Neural cell (in vitro differentiated cells): ENCODE measurements around the gene SMAD4.

Experiments
- EP300 ChIP-seq: fragments of 450-650 bp; conservative IDR thresholded peaks from 2 replicates; pipeline ENCODE4 v1.6.1; 2014; ENCODE audit warnings: antibody characterized with exemption, mild to moderate bottlenecking, moderate library complexity; ENCODE audit not compliant: poor library complexity, severe bottlenecking
- POLR2AphosphoS5 ChIP-seq: IDR thresholded peaks from 2 replicates; pipeline ENCODE4 v1.6.1; 2012
- TAF1 ChIP-seq: IDR thresholded peaks from 2 replicates; pipeline ENCODE4 v1.6.1; 2012; ENCODE audit warnings: low read depth
- TF ChIP-seq, protein P1 (sequence below): fragments of 450-650 bp; IDR thresholded peaks from 2 replicates; pipeline ENCODE4 v1.5.1; 2014; ENCODE audit warnings: antibody characterized with exemption, mild to moderate bottlenecking, moderate library complexity; ENCODE audit not compliant: poor library complexity, severe bottlenecking

DNA sequence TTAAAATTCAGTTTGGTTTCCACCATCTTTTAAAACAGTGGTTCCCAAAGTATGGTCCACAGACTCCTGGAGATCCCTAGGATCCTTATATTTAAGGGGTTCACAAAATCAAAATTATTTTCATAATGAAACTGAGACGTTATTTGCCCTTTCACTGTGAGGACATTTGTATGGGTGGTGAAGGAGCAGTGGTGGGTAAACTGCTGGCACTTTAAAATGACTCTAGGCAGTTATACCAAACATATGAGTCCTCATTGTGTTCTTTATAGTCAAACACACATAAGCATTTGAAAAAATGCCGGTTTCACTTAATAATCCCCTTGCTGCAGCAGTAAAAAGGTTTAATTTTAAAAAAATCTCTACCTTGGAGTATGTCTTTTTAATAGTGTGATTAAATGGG, 7.2 kb downstream of the SMAD4 start:
- TF ChIP-seq POLR2AphosphoS5 (no peak), EP300 (no peak), TAF1 (no peak)
- TF ChIP-seq, protein P1, sequence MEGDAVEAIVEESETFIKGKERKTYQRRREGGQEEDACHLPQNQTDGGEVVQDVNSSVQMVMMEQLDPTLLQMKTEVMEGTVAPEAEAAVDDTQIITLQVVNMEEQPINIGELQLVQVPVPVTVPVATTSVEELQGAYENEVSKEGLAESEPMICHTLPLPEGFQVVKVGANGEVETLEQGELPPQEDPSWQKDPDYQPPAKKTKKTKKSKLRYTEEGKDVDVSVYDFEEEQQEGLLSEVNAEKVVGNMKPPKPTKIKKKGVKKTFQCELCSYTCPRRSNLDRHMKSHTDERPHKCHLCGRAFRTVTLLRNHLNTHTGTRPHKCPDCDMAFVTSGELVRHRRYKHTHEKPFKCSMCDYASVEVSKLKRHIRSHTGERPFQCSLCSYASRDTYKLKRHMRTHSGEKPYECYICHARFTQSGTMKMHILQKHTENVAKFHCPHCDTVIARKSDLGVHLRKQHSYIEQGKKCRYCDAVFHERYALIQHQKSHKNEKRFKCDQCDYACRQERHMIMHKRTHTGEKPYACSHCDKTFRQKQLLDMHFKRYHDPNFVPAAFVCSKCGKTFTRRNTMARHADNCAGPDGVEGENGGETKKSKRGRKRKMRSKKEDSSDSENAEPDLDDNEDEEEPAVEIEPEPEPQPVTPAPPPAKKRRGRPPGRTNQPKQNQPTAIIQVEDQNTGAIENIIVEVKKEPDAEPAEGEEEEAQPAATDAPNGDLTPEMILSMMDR = no peak
